GM23248 (cell line): Measurements from ENCODE around the gene CACNB2.

Source experiments
- EZH2 ChIP-seq: fragments of 200-600 bp; sonication (generic); IDR thresholded peaks from 2 replicates; pipeline ENCODE4 v1.6.1; 2018; ENCODE audit warnings: antibody characterized with exemption, mild to moderate bottlenecking; ENCODE audit not compliant: insufficient read depth, poor library complexity, severe bottlenecking
- EZH2phosphoT487 ChIP-seq: fragments of 200-600 bp; sonication (generic); IDR thresholded peaks from 2 replicates; pipeline ENCODE4 v1.6.1; 2018; ENCODE audit warnings: antibody characterized with exemption, moderate library complexity, mild to moderate bottlenecking, low read depth; ENCODE audit not compliant: insufficient read depth

DNA sequence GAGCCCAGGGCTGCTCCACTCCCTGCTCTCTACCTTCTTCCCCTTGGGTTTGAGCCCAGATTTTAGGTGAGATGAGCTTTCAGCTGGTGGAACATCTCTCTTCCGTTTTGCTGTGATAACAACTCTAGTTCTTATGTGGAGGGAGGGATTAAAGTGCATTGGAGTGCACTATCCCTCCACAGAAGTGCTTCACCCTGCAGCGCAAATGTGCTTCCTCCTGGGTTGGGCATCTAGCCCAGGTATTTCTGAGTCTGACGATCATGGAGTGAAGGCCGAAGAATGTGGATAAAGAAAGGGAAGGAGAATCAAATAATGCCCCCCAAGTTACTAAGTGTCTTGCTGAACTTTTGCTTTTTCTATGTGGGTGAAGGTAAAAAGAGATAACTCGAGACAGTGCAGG is 157.4 kb downstream of the CACNB2 start:
- TF ChIP-seq EZH2: no peak
- no peak for TF ChIP-seq EZH2phosphoT487
